Ishikawa (cell line): ENCODE data around the gene FGF18.
A peak's percentile ranks its signal among the peaks of the same experiment; 100 is the strongest.

Experiments
- CEBPB ChIP-seq: IDR thresholded peaks from 2 replicates; pipeline ENCODE4 v1.6.1; 2012
- CREB1 ChIP-seq: IDR thresholded peaks from 2 replicates; pipeline ENCODE4 v1.6.1; 2012; ENCODE audit warnings: low read depth
- EGR1 ChIP-seq: IDR thresholded peaks from 2 replicates; pipeline ENCODE4 v1.6.1; 2012
- EP300 ChIP-seq: IDR thresholded peaks from 2 replicates; pipeline ENCODE4 v1.6.1; 2012; ENCODE audit warnings: borderline replicate concordance
- FOXM1 ChIP-seq: IDR thresholded peaks from 2 replicates; pipeline ENCODE4 v1.6.1; 2012; ENCODE audit warnings: low read depth, borderline replicate concordance
- NFIC ChIP-seq: IDR thresholded peaks from 2 replicates; pipeline ENCODE4 v1.6.1; 2012
- RAD21 ChIP-seq: IDR thresholded peaks from 2 replicates; pipeline ENCODE4 v1.6.1; 2012; ENCODE audit warnings: low read depth
- TAF1 ChIP-seq: IDR thresholded peaks from 2 replicates; pipeline ENCODE4 v1.6.1; 2012; ENCODE audit warnings: low read depth, mild to moderate bottlenecking
- TCF12 ChIP-seq: IDR thresholded peaks from 2 replicates; pipeline ENCODE4 v1.6.1; 2012; ENCODE audit warnings: low read depth
- TEAD4 ChIP-seq: IDR thresholded peaks from 2 replicates; pipeline ENCODE4 v1.6.1; 2012
- YY1 ChIP-seq: IDR thresholded peaks from 2 replicates; pipeline ENCODE4 v1.6.1; 2012; ENCODE audit warnings: low read depth
- ZBTB7A ChIP-seq: IDR thresholded peaks from 2 replicates; pipeline ENCODE4 v1.6.1; 2012; ENCODE audit warnings: low read depth
- TF ChIP-seq, protein P1 (sequence below): IDR thresholded peaks from 2 replicates; pipeline ENCODE4 v1.6.1; 2012
- TF ChIP-seq, protein P2 (sequence below): IDR thresholded peaks from 2 replicates; pipeline ENCODE4 v1.6.1; 2012; ENCODE audit warnings: low read depth, mild to moderate bottlenecking
- TF ChIP-seq, protein P3 (sequence below): IDR thresholded peaks from 2 replicates; pipeline ENCODE4 v1.6.1; 2012

Gene FGF18

DNA sequence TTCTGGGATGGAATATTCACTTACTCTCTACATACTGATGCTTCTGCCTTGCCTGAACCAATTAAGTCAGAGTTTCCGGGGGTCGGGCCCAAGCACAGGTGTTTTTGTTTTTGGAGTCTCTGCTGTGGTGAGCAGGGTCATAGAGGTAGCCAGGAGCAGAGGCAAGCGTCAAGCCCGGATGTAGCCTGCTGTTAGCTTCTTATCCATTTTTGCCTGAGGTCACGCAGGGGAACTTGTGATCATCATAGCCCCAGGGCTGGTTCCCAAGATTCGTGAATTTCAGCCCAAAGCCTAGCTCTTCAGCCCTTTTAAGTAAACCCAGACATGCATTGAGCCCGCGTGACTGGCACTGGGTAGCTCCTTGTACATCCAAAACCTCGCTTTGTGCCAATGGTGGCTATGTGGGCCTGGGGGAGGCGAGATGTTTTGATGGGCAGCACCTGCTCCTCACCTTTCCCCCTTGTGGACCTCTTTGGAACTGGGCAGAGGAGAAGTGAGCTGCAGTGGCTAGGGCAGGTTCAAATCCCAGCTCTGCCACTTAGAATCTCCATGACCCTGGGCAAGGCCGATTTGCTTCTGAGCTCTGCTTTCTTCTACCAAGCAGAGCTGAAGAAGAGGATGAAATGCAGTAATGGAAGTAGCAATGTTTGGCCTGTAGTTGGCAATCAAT, 33.7 kb downstream of the FGF18 start:
- TF ChIP-seq NFIC, result no peak
- TF ChIP-seq FOXM1, result no peak
- TF ChIP-seq RAD21, result no peak

DNA sequence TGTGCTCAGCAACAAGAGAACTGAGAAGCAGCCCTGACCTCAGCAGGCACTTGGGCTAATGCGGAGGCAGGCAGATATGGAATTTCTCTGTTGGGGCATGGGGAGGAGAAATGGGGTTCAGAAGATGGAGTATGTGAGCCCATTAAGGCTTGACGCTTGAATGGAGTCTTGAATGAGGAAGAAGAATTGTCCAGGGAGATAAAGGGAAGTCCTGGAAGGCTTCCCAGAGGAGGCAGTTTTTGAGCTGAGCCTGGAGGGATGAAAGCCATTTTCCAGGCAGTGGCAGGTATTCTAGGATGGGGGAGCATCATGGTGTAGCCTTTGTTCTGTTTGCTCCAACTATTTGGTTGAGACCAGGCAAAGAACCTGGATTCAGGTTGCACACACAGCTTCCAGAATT, 34.5 kb downstream of the FGF18 start:
- TF ChIP-seq YY1 (no peak), NFIC (no peak), FOXM1 (no peak), RAD21 (no peak), CREB1 (no peak), TEAD4 (no peak), TCF12 (no peak), CEBPB (no peak), ZBTB7A (no peak), EGR1 (no peak), EP300 (no peak), TAF1 (no peak)
- TF ChIP-seq, protein P1, sequence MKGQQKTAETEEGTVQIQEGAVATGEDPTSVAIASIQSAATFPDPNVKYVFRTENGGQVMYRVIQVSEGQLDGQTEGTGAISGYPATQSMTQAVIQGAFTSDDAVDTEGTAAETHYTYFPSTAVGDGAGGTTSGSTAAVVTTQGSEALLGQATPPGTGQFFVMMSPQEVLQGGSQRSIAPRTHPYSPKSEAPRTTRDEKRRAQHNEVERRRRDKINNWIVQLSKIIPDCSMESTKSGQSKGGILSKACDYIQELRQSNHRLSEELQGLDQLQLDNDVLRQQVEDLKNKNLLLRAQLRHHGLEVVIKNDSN, result no peak
- TF ChIP-seq, protein P2, sequence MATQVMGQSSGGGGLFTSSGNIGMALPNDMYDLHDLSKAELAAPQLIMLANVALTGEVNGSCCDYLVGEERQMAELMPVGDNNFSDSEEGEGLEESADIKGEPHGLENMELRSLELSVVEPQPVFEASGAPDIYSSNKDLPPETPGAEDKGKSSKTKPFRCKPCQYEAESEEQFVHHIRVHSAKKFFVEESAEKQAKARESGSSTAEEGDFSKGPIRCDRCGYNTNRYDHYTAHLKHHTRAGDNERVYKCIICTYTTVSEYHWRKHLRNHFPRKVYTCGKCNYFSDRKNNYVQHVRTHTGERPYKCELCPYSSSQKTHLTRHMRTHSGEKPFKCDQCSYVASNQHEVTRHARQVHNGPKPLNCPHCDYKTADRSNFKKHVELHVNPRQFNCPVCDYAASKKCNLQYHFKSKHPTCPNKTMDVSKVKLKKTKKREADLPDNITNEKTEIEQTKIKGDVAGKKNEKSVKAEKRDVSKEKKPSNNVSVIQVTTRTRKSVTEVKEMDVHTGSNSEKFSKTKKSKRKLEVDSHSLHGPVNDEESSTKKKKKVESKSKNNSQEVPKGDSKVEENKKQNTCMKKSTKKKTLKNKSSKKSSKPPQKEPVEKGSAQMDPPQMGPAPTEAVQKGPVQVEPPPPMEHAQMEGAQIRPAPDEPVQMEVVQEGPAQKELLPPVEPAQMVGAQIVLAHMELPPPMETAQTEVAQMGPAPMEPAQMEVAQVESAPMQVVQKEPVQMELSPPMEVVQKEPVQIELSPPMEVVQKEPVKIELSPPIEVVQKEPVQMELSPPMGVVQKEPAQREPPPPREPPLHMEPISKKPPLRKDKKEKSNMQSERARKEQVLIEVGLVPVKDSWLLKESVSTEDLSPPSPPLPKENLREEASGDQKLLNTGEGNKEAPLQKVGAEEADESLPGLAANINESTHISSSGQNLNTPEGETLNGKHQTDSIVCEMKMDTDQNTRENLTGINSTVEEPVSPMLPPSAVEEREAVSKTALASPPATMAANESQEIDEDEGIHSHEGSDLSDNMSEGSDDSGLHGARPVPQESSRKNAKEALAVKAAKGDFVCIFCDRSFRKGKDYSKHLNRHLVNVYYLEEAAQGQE, result no peak
- TF ChIP-seq, protein P3, sequence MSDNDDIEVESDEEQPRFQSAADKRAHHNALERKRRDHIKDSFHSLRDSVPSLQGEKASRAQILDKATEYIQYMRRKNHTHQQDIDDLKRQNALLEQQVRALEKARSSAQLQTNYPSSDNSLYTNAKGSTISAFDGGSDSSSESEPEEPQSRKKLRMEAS, result no peak

DNA sequence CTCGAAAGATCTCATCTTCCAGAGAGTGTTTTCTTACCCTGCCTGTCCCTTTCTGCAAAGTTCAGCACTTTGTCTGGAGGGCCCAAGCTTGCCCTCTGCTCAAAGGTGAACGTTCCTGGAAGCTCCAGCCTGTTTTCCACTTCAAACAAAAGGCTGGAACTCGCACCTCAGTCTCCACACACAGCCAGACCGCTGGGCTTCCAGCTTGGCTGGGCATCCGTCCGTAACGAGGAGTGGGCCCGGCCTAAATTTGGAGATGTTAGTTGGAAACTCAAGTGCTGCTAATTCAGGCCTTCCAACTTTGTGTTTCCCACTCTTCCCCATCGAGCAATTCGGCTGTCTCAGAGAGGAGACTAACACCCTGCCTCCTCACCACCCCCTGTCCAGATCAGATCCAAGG, 35.1 kb downstream of the FGF18 start:
- TF ChIP-seq YY1 (no peak), TAF1 (no peak), TEAD4 (no peak), CEBPB (no peak), TCF12 (no peak), EGR1 (no peak), CREB1 (no peak), EP300 (no peak)
- TF ChIP-seq, protein P2, result no peak

DNA sequence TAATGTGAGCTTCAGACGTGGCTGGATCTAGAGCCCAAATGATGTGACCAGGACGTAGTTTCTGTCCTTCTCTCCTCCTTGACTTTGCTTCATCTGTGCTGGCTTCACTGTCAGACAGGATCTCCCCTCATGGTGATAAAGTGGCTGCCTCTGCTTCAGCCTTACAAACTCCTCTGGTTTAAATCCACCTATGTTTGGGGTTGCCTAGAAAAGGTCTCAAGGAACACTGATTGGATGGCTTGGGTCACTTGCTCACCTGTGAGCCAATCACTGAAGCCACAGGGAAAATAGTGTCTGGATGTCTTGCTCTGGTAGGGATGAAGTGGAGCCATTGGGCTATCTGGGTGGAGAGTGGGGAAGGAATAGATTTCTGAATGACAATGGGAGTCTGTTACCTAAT, 36.1 kb downstream of the FGF18 start:
- TF ChIP-seq CEBPB, result no peak
- TF ChIP-seq, protein P1, result 0 out of 2 replicates have a peak, but pooled peaks have one; percentile 38

DNA sequence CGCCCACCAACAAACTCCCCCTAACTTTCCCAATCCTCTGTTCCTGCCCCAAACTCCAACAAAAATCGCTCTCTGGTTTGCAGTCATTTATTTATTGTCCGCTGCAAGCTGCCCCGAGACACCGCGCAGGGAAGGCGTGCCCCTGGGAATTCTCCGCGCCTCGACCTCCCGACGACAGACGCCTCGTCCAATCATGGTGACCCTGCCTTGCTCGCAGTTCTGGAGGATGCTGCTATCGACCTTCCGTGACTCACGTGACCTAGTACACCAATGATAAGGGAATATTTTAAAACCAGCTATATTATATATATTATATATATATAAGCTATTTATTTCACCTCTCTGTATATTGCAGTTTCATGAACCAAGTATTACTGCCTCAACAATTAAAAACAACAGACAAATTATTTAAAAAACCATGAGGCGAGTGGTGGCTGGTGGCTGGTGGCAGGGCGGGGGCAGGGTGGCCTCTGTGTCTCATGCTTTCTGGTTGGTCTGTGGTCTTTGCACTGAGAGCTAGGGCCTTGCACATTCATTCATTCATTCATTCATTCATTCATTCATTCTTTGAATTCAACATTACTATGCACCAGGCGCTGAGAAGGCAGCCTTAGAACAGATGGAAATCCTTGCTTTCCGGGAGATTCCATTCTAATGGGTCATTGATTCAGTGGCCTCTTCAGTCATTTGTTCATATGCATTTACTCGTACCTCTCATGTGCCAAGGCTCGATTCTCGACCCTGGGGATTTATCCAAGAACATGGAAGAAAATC, 37.9 kb downstream of the FGF18 start:
- TF ChIP-seq, protein P2, result no peak
- no peak for TF ChIP-seq TCF12
